Measurements from ENCODE around the gene TBCD.

- TF ChIP-seq CTCF (conservative IDR thresholded peaks at IDR 0.05) (no peak), ZFX (IDR thresholded peaks at IDR 0.05) (no peak)
Observed at GRCh38 chr17:82970067-82970466, 218.2 kb downstream of the TBCD start.

All from C4-2B (cell line).